GM12892 (cell line): ENCODE measurements around the gene NFKBIL1.

Experiments
- POLR2A ChIP-seq: IDR thresholded peaks from 2 replicates; pipeline ENCODE4 v1.6.1; 2011; ENCODE audit warnings: low read depth, low read length, control low read depth
- POLR2AphosphoS5 ChIP-seq: IDR thresholded peaks from 2 replicates; pipeline ENCODE4 v1.6.1; 2011; ENCODE audit warnings: low read depth, low read length, control low read depth
- TAF1 ChIP-seq: IDR thresholded peaks from 2 replicates; pipeline ENCODE4 v1.6.1; 2011; ENCODE audit warnings: low read depth, mild to moderate bottlenecking, control low read depth, low read length, borderline replicate concordance

- TF ChIP-seq POLR2AphosphoS5, result no peak
- TF ChIP-seq POLR2A, result no peak
- no peak for TF ChIP-seq TAF1
Measured at GRCh38 chr6:31579119-31579505, 31.7 kb downstream of the NFKBIL1 start.
